Suprapubic skin (tissue), 4 donors: ENCODE data around the gene IL17D.

ENCODE experiments used
- CTCF ChIP-seq, 2 donors: fragments of 200-600 bp in 1 of 2; fragments of 450-650 bp in 1 of 2; sonication (generic) in 1 of 2; IDR thresholded peaks; one replicate each; pipeline ENCODE4 v1.5.1; 2016 to 2019; ENCODE audit warnings: antibody characterized with exemption in 2 of 2, mild to moderate bottlenecking in 1 of 2, moderate library complexity in 1 of 2
- EP300 ChIP-seq: sonication (generic); formaldehyde crosslinking; IDR thresholded peaks from one replicate; pipeline ENCODE4 v1.6.1; 2017; ENCODE audit warnings: antibody characterized with exemption
- POLR2A ChIP-seq, 2 donors: fragments of 450-650 bp; IDR thresholded peaks; one replicate each; pipeline ENCODE4 v1.6.1; 2017; ENCODE audit warnings: antibody characterized with exemption in 2 of 2, mild to moderate bottlenecking in 2 of 2, moderate library complexity in 2 of 2
- POLR2AphosphoS5 ChIP-seq, 3 donors: sonication (generic); formaldehyde crosslinking; IDR thresholded peaks; one replicate each; pipeline ENCODE4 v1.6.1; 2017; ENCODE audit warnings: antibody characterized with exemption in 3 of 3

DNA sequence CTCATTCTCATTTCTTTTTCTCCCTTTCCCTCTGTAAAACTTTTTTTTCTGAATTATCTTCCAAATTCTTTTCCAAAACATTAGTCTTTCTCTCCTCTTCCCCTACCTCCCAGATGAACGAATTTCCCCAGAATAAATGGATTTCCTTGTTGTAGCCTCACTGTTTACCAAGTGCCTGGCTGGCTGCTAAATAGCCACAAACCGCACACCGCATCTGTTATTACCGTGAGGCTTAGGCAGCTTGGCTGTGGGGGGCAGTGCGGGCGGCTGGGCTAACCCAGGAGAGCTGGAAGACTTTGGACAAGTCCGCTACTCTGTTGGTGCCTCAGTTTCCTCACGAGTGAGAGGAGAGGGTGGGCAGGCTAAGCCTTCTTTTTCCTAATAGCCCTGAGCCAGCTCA lies 10.7 kb downstream of the IL17D start:
- TF ChIP-seq EP300, result no peak
- no peak for TF ChIP-seq CTCF (IDR thresholded peaks at IDR 0.05)
- no peak for TF ChIP-seq POLR2A (IDR thresholded peaks at IDR 0.05)
- TF ChIP-seq POLR2AphosphoS5 (IDR thresholded peaks at IDR 0.05), result no peak
